GM10248 (cell line): Measurements from ENCODE around the gene PTPN1.
"Not testable (repeated sequence)": the region's sequence is repeated elsewhere in the genome, so short reads cannot be mapped to it uniquely, and the experiment has no call there.

Experiments used
- CTCF ChIA-PET: fragments of 300-600 bp; sonication (Branson Sonifier 250); formaldehyde crosslinking; extraction: SDS; loops from one replicate; lab custom pipeline; 2021; ENCODE audit warnings: antibody characterized with exemption; lab: Yijun Ruan, JAX
- POLR2A ChIA-PET: fragments of 350-650 bp; sonication (Branson Sonifier 250); formaldehyde crosslinking; extraction: SDS; loops from one replicate; lab custom pipeline; 2020; ENCODE audit warnings: antibody characterized with exemption; lab: Yijun Ruan, JAX
- DNase-seq: peaks from one replicate; pipeline ENCODE4 v3.0.0; 2012; ENCODE audit errors: extremely low spot score
- TF ChIP-seq, protein P1 (sequence below): IDR thresholded peaks from 2 replicates; pipeline ENCODE4 v1.5.1; 2012; ENCODE audit warnings: mild to moderate bottlenecking, low read depth; ENCODE audit errors: extremely low read depth, missing control alignments, control extremely low read depth

PTPN1 gene

DNA sequence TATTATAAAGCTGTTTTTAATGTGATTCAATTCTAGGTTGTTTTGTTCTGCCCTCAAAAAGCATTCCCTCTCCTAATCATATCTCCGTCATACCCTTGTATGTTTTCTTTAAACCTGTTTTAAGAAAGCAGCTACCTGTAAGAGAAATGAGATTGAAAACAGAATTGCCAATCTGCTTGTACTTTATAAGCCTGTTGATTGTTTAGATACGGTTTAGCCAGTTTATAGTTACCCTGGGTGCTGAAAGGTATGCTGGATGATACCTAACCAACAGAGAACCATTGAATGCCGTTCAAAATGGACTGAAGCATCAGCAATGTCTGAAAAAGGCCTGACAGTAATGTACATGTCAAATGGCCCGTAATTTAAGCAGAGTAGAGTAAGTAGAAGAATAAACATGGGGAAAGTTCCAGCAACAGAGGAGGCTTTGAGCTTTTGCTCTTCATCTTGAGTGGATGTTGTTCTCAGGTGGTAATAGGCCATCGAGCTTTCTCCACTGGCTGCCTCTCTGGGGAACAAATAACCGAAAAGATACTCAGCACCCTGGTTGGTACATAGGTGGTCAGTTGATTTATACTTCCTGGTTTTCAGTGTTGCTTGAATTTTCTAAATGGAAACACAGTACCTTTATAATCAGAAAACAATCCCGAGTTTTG lies 27.5 kb downstream of the PTPN1 start:
- POLR2A ChIA-PET: no interaction called here
- no peak for DNase-seq
- TF ChIP-seq, protein P1, sequence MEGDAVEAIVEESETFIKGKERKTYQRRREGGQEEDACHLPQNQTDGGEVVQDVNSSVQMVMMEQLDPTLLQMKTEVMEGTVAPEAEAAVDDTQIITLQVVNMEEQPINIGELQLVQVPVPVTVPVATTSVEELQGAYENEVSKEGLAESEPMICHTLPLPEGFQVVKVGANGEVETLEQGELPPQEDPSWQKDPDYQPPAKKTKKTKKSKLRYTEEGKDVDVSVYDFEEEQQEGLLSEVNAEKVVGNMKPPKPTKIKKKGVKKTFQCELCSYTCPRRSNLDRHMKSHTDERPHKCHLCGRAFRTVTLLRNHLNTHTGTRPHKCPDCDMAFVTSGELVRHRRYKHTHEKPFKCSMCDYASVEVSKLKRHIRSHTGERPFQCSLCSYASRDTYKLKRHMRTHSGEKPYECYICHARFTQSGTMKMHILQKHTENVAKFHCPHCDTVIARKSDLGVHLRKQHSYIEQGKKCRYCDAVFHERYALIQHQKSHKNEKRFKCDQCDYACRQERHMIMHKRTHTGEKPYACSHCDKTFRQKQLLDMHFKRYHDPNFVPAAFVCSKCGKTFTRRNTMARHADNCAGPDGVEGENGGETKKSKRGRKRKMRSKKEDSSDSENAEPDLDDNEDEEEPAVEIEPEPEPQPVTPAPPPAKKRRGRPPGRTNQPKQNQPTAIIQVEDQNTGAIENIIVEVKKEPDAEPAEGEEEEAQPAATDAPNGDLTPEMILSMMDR: no peak
- CTCF ChIA-PET: interaction anchor here (0.8 to 2.7 kb wide), 5 partner anchors 12 to 27 kb away, joined by 3 to 9 read pairs (median 5); partner anchors contain the start of gene PTPN1

DNA sequence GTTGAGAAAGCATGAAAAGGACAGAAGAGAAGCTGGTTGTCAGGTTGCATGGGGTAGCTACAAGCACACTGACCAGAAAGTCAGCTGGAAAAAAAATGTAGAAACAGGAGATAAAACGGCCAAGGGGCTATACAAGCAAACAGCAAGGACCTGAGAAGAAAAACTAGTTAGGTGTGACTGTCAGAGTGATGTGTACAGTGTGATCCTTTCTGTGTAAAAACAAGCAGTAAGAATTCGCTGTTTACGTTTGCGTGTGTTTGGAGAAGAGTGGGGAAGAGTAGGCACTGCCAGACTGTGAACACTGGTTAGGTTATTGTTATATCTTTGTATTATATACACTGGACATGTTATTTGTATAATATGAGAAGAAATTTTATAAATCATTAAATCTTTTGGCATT lies 28.1 kb downstream of the PTPN1 start:
- POLR2A ChIA-PET: no interaction called here
- DNase-seq: no peak
- CTCF ChIA-PET: interaction anchor here (0.8 to 2.7 kb wide), 5 partner anchors 12 to 28 kb away, joined by 3 to 9 read pairs (median 5); partner anchors contain the start of gene PTPN1
- TF ChIP-seq, protein P1: no peak

DNA sequence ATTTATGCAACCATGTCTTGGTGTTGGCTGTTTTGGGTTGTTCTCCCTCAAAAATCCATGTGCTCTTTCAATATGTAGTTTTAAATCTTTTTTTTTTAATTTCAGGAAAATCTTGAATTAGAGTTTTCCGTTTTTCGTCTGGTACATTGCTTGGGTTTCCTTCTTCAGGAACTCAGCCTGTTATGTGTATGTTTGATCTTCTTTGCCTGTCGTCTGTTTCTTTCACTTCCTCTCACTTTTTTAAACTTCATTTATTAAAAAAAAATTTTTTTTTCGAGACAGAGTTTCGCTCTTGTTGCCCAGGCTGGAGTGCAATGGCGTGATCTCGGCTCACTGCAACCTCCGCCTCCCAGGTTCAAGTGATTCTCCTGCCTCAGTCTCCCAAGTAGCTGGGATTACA lies 29.6 kb downstream of the PTPN1 start:
- POLR2A ChIA-PET, DNase-seq: not testable (repeated sequence)
- CTCF ChIA-PET: interaction anchor here (1.2 to 1.6 kb wide), 3 partner anchors 9 to 38 kb away, joined by 4 read pairs; no protein-coding TSS in a partner anchor

DNA sequence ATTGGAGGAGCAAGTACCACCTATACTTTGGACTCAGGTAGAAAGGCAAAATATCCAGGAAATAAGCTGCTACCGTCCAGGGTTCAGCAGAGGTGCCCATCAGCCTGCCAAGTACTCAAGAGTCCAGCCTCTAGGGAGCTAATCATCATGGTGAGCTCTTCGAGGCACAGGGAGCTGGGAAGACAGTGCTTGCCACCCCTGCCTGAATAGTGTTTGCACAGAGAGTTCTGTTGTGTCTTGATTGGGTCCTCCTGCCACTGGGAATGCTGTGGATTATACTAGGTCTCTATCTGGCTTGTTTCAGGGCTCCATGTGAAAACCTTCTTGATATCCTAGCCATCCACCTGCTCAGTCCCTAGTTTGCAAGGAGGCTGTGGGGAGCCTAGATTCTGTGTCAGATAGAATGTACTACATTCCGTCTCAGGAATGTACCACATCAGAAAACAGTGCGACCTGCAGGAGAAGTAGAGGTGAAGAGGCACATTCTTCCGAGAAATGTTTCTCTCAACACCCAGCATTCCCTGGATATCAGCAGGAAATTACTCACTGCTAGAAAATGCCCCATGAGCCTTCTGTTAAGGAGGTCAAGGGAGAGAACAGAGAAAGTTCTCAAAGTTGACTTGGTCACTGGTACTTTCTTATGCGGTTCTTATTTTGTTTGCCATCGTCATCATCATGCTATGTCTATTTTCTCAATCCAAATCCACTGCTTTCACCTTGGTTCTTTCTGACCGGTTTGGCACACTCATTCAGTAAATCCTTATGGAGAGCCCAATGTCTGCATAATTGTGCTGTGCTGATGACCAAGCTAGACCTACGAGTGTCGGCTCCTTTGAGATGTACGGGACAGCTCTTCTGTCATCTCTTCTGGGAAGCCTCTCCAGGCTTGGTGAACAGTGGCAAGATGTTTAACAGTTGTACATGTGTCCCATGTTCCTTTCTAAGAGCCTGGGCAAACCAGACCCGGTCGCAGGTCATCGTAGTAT lies 30.7 kb downstream of the PTPN1 start:
- TF ChIP-seq, protein P1: no peak
- POLR2A ChIA-PET: interaction anchor here (0.6 to 1.2 kb wide), 2 partner anchors 15 to 1352 kb away, joined by 3 to 10 read pairs; no protein-coding TSS in a partner anchor
- DNase-seq: no peak
- CTCF ChIA-PET: interaction anchor here (0.7 to 2.7 kb wide), 11 partner anchors 8 to 58 kb away, joined by 3 to 14 read pairs (median 5); partner anchors contain the start of gene PTPN1

DNA sequence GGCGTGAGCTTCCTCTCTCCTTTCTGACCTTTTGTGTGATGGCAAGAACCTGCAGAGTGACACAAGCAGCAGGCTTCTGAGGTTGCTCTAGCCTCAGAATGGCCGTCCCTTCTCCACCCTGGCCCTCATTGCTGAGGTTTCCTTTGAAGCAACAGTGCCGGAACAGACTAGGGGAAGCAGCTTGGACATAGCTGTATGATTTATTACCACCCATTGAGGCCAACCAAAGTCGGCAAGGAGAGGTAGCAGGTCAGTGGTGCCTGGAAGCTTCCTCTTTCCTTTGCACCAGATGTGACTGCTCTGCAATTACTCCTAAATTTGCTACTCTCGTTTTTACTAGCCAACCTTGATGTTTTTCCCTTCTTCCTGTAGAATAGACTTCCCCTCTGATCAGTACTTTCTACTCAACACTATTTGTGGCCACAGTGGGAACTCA lies 31.4 kb downstream of the PTPN1 start:
- TF ChIP-seq, protein P1: no peak
- DNase-seq: no peak
- ChIA-PET POLR2A (interaction anchor here (0.6 to 1.2 kb wide), 2 partner anchors 16 to 1352 kb away, joined by 3 to 10 read pairs; no protein-coding TSS in a partner anchor), CTCF (interaction anchor here (0.8 to 2.7 kb wide), 8 partner anchors 9 to 58 kb away, joined by 4 to 14 read pairs (median 6); partner anchors contain the start of gene PTPN1)

DNA sequence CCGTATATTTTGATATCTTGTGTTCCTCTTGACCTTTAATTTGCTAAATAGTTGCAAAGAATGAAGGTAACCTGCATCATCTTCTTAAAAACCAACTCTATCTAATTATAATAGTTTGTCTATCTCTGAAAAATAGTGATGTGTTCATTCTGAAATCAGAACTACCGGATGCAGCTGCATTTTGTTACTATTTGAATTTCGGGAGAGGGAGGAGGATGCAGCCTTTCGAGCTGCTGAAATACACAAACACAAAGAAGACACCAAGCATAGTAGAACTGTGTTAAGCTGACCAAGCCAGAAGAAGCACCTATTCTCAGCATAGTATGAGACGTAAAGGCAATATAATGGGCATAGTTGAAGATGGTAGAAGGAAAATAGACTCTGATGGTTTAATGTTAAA lies 33.1 kb downstream of the PTPN1 start:
- no peak for DNase-seq
- CTCF ChIA-PET: interaction anchor here (0.6 to 2.9 kb wide), 7 partner anchors 10 to 32 kb away, joined by 3 to 14 read pairs (median 3); partner anchors contain the start of gene PTPN1
- POLR2A ChIA-PET: no interaction called here
- TF ChIP-seq, protein P1: no peak
